Frontal cortex (tissue), 4 donors: ENCODE data around the gene XPC. TPM values are rescaled to one million over a fixed set of nuclear protein-coding genes. Genes with fewer than 3 reads are reported as not detected.
"Not testable (repeated sequence)": the region's sequence is repeated elsewhere in the genome, so short reads cannot be mapped to it uniquely, and the experiment has no call there.

ENCODE experiments used
- DNase-seq, 2 donors: peaks; one replicate each; pipeline ENCODE4 v3.0.0; 2012; ENCODE audit warnings: low spot score in 2 of 2
- FAIRE-seq: peaks from 2 replicates; lab custom pipeline; 2012; peaks lifted over from hg19 to GRCh38; lab: Jason Lieb, UNC
- total RNA-seq: library from RNA; depleted of rRNA; stranded (reverse); fragments of >200 nt; gene quantifications from one replicate; pipeline ENCODE4 v1.2.3, GENCODE V29; 2014
- donor health status: control.
- donor health status: control.
- donor health status: control.

XPC gene
- total RNA-seq, 1 donor from 2014 or later, result 9.8 TPM

- FAIRE-seq (no peak), DNase-seq (peak in 1 of 2 donors; percentile 64)
These were observed 53.0 kb downstream of the XPC start for GRCh38 chr3:14125193-14126016.

GRCh38 chr3:14124615-14125192 lies 53.7 kb downstream of the XPC start, which contains the start of the genes CHCHD4 and TMEM43:
Gene CHCHD4 (minus strand): TSS chr3:14124870. CDS start chr3:14124676, 194 bp downstream.
Gene TMEM43 (plus strand): TSS chr3:14125052. CDS start chr3:14125194, 142 bp downstream.
- no peak for FAIRE-seq

GRCh38 chr3:14124223-14124614 lies 54.2 kb downstream of the XPC start:
- DNase-seq, result peak; percentile 65 to 75

More at GRCh38 chr3:14124615-14125192, 53.7 kb downstream of the XPC start, which contains the start of the genes CHCHD4 and TMEM43:
- peak; percentile 98 to 99 for DNase-seq

GRCh38 chr3:14123308-14124222 lies 54.8 kb downstream of the XPC start:
- FAIRE-seq (no peak), DNase-seq (no peak)

More at GRCh38 chr3:14124223-14124614, 54.2 kb downstream of the XPC start:
- no peak for FAIRE-seq

DNA sequence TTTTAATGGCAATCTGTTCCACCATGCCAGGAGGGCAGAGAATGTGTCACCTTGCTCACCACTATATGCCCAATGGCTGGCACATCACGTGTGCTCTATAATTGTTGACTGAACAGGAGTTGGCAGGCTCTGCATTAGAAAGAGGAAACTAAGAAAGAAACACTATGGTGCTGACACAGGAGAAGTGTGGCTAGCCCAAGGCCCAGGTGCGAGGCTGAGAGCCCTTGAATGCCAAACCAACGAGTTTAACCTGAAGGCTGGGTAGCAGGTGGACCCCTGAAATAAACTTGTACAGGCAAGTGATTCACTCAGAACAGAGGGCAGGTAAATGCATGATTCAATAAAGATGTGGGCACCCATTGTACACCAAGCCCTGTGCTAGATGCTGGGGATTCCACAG lies 56.1 kb downstream of the XPC start:
- DNase-seq (no peak), FAIRE-seq (no peak)

- FAIRE-seq, result no peak
- DNase-seq, result no peak
These were observed 56.5 kb downstream of the XPC start for GRCh38 chr3:14121859-14122258.

DNA sequence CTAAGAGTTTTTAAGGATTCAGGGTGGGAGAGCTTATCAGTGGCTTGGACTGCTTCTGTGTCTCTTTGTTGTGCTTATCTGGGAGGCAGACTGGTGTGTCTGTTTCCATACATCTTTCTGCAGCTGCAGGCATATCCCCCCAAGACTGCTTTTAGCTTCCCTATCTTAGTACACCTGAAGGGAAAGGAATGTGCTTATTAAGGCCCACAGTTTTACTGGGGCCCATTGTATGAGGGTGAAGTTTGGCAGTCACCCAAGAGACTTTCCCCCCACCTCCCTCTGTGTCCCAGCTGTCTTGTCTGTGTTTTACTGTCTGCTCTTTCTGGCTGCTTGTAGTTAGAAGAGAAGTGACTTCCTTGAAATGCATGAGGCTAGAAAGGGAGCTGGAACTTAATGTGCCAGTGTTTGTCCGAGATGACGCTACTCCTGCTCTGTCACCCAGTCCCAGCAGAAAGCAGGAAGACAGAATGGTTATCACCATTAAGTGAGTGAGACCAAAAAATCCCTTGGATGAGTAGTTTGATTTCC lies 57.4 kb downstream of the XPC start:
- not testable (repeated sequence) for DNase-seq, FAIRE-seq

- no peak for DNase-seq
These were observed 58.1 kb downstream of the XPC start for GRCh38 chr3:14120111-14120920.

DNA sequence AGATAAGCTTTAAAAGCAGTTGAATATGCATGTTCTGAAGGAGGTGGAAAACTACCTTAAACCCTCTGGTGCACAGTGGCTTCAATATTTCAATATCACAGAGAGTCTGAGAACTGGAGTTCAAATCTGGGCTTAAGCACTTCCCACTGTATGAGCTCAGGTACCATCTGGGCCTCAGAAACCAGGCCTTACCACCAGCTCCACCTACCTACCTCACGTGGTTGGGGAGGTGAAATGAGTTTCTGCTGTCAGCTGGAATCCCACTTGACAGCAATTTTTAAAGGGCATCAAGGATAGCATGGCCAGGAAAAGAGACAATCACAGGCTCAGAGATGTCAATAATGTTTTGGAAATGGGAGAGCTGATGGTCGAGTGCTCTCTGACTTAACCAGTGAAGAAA lies 58.8 kb downstream of the XPC start:
- FAIRE-seq, result no peak
- DNase-seq, result no peak

More at GRCh38 chr3:14120111-14120920, 58.1 kb downstream of the XPC start:
- FAIRE-seq, result no peak

DNA sequence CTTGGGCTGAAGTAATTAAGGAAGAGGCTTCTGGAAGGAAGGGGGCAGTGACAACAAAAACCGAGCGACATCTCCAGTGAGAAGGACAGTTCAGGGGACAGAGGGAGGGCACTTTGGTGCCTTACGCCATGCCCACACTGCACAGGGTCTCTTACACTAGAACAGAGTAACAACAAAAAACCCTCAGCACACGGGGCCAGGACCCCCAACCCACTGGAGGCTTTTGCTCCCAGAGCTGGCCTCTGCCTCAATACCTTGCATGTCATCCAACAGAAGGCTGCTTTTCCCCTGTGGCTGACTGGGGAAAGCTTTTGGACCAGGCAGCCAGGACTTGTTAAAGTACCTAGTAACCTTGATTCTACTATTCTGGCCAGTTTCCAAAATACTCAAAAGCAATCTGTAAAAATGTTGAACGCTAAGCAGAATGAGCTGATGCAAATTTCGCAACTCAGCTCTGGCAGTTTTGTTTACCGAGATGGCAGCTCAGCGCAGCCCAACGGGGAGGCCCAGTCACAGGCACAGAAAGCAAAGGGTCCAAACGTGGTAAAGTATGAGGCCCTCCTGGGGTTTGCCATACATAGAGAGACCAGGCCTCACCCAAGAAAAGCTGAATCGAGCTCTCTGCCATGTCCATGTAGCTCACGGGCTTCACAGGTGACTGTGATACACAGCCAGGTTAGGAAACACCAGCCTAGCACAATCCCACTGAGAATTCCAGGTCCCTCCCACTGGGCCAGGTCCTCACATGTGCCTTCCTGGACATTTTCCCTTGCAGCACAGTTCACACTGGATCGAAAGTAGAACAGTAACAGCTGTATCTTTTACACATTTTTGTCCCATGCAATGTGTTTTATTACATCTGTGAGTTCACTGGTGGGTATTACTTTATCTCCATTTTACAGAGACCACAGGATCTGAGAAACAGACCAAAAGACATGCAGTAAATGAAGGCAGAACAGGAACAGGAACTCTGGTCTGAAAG lies 59.7 kb downstream of the XPC start:
- FAIRE-seq (no peak), DNase-seq (no peak)

DNA sequence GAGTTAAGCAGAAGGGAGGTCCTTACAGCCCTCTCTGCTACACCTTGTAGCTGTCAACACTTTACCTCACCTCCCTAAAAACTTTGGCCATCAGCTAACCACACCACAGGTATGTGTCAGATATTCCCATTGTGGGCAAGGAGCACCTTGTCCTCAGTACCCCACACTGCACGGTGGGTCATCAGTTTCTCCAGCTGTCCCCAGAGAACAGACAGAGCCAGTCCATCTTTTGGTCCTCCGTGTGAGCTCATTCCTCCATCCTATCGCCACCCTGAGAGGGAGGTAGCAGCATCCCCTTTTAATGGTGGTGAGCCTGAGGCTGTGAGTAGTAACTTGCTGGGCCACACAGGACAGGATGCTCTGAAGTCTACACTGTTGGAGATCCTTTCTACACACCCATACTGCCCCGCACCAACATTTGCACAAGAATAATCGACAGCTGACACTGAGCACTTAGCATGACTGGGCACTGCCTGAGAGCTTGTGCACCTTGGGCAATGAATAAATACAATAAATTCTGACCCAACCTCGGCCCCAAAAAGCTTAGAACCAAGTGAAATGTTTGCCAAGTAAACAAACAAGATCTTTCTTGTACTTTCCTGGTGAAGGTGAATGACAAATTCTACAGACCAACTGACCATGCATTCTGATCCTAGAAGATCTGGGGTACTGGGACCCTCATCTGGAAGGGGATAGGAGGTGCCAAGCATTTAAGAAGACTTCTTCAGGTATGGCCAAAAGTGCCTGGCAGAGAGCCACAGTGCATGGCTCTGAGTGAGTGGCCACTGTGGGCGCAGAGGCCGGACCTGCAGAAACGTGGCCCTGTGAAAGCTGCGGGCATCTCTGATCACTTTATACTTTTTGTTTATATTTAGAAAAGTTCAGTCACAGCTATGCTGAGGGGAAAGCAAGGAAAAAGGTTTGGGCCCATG lies 60.7 kb downstream of the XPC start:
- DNase-seq, result no peak
- FAIRE-seq, result no peak

DNA sequence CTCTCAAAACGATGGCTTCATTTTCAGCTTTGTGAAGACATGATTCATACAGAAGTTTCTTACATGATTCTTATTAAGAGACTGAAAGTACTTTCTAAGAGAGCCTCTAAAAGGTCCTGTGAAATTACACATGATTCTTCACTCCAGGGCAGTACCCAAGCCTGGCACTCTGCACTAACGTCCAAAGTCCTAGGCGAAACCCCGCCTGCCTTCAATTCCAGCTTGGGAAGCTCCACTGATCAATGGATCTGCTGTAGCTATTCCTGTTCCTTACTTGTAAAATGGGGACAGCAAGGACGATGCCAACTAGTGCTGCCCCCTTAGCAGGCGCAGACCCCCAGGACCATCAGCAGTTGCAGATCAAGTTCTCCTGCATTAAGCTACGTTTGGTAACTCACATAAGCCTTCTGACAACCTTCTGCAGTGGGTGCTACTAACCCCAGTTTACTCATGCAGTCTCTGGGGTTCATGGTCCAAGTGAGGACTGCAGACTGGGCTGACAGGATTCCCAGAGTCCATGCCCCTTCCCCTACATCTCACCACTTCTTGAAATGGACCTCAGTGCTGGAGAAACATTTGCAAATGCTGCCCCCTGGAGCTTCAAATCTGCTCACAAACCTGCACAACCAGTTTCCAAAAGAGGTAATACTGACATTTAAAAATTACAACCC lies 64.3 kb downstream of the XPC start:
- FAIRE-seq, result no peak
- DNase-seq, result no peak

- no peak for DNase-seq
- FAIRE-seq, result no peak
These were observed 67.7 kb downstream of the XPC start for GRCh38 chr3:14110699-14111098.

- FAIRE-seq, DNase-seq: not testable (repeated sequence)
These were observed 68.6 kb downstream of the XPC start for GRCh38 chr3:14109821-14110220.

DNA sequence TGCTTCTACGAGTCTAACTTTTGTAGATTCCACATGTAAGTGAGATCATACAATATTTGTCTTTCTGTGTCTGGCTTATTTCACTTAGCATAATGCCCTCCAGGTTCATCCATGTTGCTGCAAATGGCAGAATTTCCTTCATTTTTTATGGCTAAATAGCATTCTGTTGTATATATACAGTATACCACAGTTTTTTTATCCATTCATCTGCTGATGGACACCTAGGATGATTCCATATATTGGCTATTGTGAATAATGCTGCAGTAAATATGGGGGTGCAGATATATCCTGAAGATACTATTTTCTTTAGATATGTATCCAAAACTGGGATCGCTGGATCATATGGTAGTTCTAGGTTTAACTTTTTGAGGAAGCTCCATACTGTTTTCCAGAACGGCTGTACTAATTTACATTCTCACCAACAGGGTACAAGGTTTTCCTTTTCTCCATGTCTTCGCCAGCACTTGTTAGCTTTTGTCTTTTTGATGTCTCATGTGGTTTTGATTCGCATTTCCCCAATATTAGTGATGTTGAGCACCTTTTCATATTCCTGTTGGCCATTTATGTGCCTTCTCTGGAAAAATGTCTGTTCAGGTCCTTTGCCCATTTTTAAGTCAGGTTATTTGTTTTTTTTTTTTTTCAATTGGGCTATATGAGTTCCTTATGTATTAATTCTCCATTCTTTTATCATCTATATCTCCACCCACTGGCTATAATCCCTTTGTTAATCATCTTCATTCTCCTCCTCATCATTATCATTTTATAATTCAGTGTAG lies 80.6 kb downstream of the XPC start:
- DNase-seq (no peak), FAIRE-seq (no peak)
